ENCODE data around the gene BMP3.
A peak's percentile ranks its signal among the peaks of the same experiment; 100 is the strongest.

Gene BMP3

DNA sequence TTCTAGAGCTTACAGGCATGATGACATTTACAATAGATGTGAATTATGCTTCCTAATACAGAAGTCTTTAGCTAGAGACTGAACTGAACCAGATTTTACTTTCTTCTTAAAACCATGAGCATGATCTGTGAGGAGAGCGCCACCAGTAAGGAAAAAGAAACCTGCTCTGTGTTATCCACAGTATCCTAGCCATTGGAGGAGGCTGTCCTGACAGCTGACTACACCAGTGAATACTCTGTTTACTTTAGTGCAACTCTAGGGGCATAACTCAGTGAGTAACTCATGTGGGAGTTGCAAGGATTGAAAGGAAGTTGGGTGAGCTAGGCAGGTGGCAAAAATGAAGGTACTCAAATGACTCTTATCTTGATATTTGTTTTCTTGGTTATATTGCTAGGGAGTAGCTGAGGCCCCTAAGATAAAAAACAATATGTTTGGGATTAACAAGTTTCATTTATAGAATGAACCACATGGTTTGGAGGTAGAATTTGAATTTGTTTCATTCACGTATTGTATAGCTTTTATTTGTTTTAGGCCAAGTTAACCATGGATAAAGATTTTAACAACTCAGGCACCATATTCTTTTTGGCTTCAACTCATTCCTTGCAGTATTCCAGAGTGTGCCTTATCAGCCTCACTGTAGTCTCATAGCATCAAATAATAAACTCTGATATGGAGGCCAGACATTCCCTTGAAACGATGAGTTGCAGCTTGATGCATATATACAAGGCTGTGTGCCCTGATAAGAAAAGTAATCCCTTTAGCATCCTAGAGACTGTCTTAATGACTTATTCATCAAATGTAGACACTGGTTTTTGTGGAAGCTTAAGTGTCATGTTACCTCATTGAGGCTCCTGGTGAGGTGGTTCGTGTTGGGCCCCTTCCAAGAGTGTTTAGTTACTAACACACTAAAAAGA is 2.5 kb downstream of the BMP3 start:
- Histone ChIP-seq H3K27ac (replicated peaks) (no peak overlapping the region), H3K4me3 (replicated peaks; ENCODE audit: insufficient read depth, low read length) (no peak overlapping the region), H3K27me3 (ENCODE audit: insufficient read depth, poor library complexity, severe bottlenecking) (peaks cover 37% of the 10 kb centered on the region)
- TF ChIP-seq POLR2AphosphoS5 (IDR thresholded peaks at IDR 0.05; ENCODE audit: low read depth): no peak
- TF ChIP-seq, protein P1, sequence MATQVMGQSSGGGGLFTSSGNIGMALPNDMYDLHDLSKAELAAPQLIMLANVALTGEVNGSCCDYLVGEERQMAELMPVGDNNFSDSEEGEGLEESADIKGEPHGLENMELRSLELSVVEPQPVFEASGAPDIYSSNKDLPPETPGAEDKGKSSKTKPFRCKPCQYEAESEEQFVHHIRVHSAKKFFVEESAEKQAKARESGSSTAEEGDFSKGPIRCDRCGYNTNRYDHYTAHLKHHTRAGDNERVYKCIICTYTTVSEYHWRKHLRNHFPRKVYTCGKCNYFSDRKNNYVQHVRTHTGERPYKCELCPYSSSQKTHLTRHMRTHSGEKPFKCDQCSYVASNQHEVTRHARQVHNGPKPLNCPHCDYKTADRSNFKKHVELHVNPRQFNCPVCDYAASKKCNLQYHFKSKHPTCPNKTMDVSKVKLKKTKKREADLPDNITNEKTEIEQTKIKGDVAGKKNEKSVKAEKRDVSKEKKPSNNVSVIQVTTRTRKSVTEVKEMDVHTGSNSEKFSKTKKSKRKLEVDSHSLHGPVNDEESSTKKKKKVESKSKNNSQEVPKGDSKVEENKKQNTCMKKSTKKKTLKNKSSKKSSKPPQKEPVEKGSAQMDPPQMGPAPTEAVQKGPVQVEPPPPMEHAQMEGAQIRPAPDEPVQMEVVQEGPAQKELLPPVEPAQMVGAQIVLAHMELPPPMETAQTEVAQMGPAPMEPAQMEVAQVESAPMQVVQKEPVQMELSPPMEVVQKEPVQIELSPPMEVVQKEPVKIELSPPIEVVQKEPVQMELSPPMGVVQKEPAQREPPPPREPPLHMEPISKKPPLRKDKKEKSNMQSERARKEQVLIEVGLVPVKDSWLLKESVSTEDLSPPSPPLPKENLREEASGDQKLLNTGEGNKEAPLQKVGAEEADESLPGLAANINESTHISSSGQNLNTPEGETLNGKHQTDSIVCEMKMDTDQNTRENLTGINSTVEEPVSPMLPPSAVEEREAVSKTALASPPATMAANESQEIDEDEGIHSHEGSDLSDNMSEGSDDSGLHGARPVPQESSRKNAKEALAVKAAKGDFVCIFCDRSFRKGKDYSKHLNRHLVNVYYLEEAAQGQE (IDR thresholded peaks at IDR 0.05; ENCODE audit: insufficient replicate concordance, low read depth): no peak
- TF ChIP-seq SPI1 (IDR thresholded peaks at IDR 0.05; ENCODE audit: borderline replicate concordance, low read depth): no peak
- TF ChIP-seq, protein P2, sequence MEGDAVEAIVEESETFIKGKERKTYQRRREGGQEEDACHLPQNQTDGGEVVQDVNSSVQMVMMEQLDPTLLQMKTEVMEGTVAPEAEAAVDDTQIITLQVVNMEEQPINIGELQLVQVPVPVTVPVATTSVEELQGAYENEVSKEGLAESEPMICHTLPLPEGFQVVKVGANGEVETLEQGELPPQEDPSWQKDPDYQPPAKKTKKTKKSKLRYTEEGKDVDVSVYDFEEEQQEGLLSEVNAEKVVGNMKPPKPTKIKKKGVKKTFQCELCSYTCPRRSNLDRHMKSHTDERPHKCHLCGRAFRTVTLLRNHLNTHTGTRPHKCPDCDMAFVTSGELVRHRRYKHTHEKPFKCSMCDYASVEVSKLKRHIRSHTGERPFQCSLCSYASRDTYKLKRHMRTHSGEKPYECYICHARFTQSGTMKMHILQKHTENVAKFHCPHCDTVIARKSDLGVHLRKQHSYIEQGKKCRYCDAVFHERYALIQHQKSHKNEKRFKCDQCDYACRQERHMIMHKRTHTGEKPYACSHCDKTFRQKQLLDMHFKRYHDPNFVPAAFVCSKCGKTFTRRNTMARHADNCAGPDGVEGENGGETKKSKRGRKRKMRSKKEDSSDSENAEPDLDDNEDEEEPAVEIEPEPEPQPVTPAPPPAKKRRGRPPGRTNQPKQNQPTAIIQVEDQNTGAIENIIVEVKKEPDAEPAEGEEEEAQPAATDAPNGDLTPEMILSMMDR (IDR thresholded peaks at IDR 0.05; ENCODE audit: insufficient read depth, low read length): no peak
- no peak for TF ChIP-seq GABPA (IDR thresholded peaks at IDR 0.05; ENCODE audit: low read depth)
- no peak for DNase-seq (ENCODE audit: low read depth in 1 of 2, low spot score in 1 of 2)

DNA sequence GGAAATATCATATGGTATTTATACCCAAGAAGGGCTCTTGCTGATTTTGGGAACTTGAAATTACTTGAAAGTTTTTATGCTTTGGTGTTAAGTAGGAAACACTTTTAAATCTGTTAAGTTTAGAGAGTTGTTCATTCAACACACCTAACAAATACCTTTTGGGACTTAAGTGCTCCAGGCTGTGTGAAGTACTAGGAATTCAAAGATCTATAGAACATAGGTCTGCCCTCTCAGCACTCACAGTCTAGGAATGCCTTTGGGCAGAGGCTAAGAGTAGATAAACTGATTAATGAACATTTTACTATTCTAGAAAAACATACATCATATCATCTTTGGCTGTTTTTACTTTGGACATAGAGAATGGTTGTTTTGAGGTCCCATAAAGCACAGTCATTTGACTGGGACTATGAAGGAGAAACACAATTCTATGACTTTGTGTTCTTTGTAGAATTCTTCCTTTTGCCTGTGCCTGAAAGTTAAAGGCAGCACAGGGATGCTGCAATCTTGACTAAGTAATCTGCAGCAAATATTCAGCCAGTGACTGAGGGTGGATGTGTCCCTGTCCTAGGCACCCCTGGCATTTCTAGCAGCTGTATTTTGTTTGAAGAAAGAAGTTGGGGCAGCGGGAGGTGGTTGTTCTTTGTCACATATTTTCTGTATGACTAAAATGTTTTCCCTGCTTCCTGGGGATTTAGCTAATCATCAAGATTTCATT is 8.3 kb downstream of the BMP3 start:
- no peak for DNase-seq (ENCODE audit: low read depth in 1 of 2, low spot score in 1 of 2)
- H3K4me3 ChIP-seq (replicated peaks; ENCODE audit: insufficient read depth, low read length): no peak overlapping the region
- H3K27me3 ChIP-seq (ENCODE audit: insufficient read depth, poor library complexity, severe bottlenecking): peaks cover 9% of the 10 kb centered on the region
- no peak overlapping the region for H3K27ac ChIP-seq (replicated peaks)
- TF ChIP-seq, protein P2 (IDR thresholded peaks at IDR 0.05; ENCODE audit: insufficient read depth, low read length): no peak
- TF ChIP-seq GABPA (IDR thresholded peaks at IDR 0.05; ENCODE audit: low read depth) (no peak), POLR2AphosphoS5 (IDR thresholded peaks at IDR 0.05; ENCODE audit: low read depth) (no peak), SPI1 (IDR thresholded peaks at IDR 0.05; ENCODE audit: borderline replicate concordance, low read depth) (no peak)
- TF ChIP-seq, protein P1 (IDR thresholded peaks at IDR 0.05; ENCODE audit: insufficient replicate concordance, low read depth): no peak

DNA sequence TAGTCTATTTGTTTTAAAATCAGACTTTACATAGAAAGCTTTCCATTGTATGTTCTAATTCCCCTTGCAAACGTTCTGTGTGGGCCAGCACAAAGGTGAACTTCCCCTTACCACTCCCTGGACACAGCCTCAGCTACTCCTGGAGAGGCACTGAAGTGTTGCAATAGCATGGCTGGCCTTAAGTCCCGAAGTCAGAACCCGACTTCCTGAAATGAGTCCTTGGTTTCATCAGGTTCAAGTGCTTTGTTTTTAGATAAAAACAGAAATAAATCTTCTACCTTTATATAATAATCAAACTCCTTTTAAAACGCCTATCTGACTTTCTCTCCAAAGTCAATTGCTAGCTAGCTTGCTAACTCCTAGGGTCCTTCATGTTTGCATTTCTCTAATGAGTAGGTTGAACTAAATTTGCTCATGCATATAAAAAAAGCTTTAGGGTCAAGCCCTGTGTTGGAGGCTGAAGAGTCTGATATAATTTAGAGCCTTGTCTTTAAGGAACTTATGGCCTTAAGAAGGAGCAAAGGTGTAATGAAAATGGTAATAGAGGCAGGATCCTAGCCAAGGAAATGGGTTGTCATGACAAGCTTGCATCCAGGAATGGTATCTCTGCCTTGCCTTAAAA is 9.0 kb downstream of the BMP3 start:
- no peak overlapping the region for H3K27ac ChIP-seq (replicated peaks)
- H3K4me3 ChIP-seq (replicated peaks; ENCODE audit: insufficient read depth, low read length): no peak overlapping the region
- H3K27me3 ChIP-seq (ENCODE audit: insufficient read depth, poor library complexity, severe bottlenecking): peaks cover 9% of the 10 kb centered on the region
- DNase-seq (ENCODE audit: low read depth in 1 of 2, low spot score in 1 of 2): peak; percentile 6 to 28
- TF ChIP-seq, protein P2 (IDR thresholded peaks at IDR 0.05; ENCODE audit: insufficient read depth, low read length): no peak
- TF ChIP-seq SPI1 (IDR thresholded peaks at IDR 0.05; ENCODE audit: borderline replicate concordance, low read depth) (no peak), GABPA (IDR thresholded peaks at IDR 0.05; ENCODE audit: low read depth) (no peak), POLR2AphosphoS5 (IDR thresholded peaks at IDR 0.05; ENCODE audit: low read depth) (no peak)
- TF ChIP-seq, protein P1 (IDR thresholded peaks at IDR 0.05; ENCODE audit: insufficient replicate concordance, low read depth): no peak

Data from HL-60 (cell line).